Measurements from ENCODE around the gene TMEM125.

- no peak for TF ChIP-seq CTCF (IDR thresholded peaks at IDR 0.05)
- no peak for TF ChIP-seq ZBTB21 (CRISPR knock-in tag; IDR thresholded peaks at IDR 0.05; ENCODE audit: borderline replicate concordance)
- no peak for TF ChIP-seq ZBTB43 (CRISPR knock-in tag; IDR thresholded peaks at IDR 0.05)
- TF ChIP-seq E2F1 (CRISPR knock-in tag; IDR thresholded peaks at IDR 0.05): no peak
- no peak for TF ChIP-seq CBFB (CRISPR knock-in tag; IDR thresholded peaks at IDR 0.05; ENCODE audit: low read depth)
- no peak for TF ChIP-seq TEAD4 (CRISPR knock-in tag; IDR thresholded peaks at IDR 0.05)
- no peak for TF ChIP-seq PREB (CRISPR knock-in tag; IDR thresholded peaks at IDR 0.05; ENCODE audit: borderline replicate concordance)
- no peak for TF ChIP-seq CREB1 (CRISPR knock-in tag; IDR thresholded peaks at IDR 0.05)
Measured at GRCh38 chr1:43315481-43315880, 45.7 kb downstream of the TMEM125 start.

All from WTC11 (cell line).